Astrocyte of the cerebellum (primary cell): Measurements from ENCODE around the gene NARS2.

Experiments
- DNase-seq: peaks from one replicate; pipeline ENCODE4 v3.0.0-alpha.2; 2011; ENCODE audit warnings: low read depth
- H3K4me3 ChIP-seq: 2 replicates; pipeline ENCODE4 v1.5.1; 2011; ENCODE audit warnings: mild to moderate bottlenecking, low read depth, low read length, moderate library complexity
- CTCF ChIP-seq: IDR thresholded peaks from 2 replicates; pipeline ENCODE4 v1.5.1; 2012; ENCODE audit warnings: low read length, low read depth, moderate library complexity, mild to moderate bottlenecking; ENCODE audit errors: missing control alignments
- in situ Hi-C: cut with HindIII; loops from 2 replicates; pipeline ENCODE4 v1.10.0; 2017; ENCODE audit warnings: low sequenced_read_pairs

NARS2 gene

DNA sequence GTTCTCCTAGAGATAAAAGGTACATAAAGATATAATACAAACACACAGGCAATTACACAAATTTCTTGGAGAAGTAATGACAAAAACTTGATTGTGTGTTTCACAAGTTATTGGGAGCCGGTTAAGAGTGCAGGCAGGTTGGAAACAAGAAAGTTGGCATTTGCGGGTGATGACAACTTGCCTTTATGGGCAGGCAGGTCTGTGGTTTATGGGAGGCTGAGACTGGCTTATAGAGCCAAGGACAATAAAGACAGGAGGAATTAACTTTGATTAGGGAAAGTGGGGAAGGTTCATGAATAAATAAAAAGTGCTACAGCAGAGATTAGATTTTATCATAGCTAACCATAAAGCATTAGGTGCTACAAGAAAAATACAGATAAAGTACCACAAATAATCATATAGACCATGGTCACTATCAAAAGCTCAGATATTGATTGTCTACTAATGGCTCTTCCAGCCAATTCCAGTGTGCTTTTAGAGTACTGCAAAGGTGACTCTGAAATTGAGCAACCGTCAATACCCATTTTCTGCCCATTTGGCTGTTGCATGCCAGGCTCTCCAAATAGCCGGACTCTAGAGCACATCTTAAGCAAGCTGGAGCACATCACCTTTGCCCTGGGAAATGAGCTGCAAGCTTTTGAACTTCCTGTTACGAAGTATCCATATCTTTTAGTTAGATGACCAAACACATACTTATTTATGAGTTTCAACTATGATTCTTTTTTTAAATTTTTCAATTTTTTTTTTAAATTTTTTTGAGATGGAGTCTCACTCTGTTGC lies 123.1 kb downstream of the NARS2 start:
- no peak for TF ChIP-seq CTCF
- in situ Hi-C loops: loop anchor here (5.0 kb wide), 1 partner anchor 76 kb away; no protein-coding TSS in a partner anchor
- no peak overlapping the region for H3K4me3 ChIP-seq
- DNase-seq: no peak

- in situ Hi-C loops: loop anchor here (5.0 kb wide), 1 partner anchor 76 kb away; no protein-coding TSS in a partner anchor
- DNase-seq: no peak
Measured at GRCh38 chr11:78450866-78451265, 123.8 kb downstream of the NARS2 start.

DNA sequence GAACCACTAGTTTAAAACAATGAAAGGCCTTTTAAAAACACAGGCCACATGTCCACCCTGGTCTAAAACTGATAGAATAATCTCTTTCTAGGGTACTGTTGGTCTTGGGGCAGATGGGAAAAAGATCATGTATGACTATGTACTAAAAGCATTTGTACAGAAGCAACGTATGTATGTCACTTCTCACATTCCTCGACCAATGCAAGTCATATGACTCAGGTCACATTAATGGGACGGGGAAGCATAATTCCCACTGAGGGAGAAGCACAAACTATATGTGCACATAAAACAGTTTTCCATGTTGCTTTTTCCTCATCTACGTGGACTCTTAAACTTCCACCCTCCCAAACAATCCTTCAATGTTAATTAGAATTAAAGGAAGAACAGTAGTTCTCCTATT lies 124.8 kb downstream of the NARS2 start:
- DNase-seq: no peak
- H3K4me3 ChIP-seq: no peak overlapping the region
- in situ Hi-C loops: loop anchor here (5.0 kb wide), 1 partner anchor 77 kb away; no protein-coding TSS in a partner anchor
- TF ChIP-seq CTCF: no peak

More at GRCh38 chr11:78450866-78451265, 123.8 kb downstream of the NARS2 start:
- no peak for TF ChIP-seq CTCF
- no peak overlapping the region for H3K4me3 ChIP-seq

DNA sequence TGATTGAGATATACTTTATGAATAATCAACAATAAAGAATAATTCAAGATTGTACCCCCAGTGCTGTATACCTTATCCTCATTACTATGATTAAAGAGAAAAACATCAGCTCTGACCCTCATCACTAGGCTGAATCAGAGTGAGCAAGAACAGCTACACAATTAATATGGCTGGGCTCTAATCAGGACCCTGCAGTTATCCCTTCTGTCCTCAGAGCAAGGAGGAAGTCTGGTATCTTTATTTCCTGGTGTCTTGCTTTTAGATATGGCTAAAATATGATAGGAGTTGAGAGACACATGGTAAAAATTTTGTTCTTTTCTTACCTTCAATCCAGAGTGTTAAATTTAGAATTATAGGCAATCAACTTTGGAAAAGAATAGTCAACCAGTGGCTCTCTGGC lies 128.5 kb downstream of the NARS2 start:
- H3K4me3 ChIP-seq: no peak overlapping the region
- in situ Hi-C loops: no loop called here
- no peak for DNase-seq
- TF ChIP-seq CTCF: no peak

GRCh38 chr11:78444726-78445125 lies 129.9 kb downstream of the NARS2 start:
- no peak for DNase-seq
- TF ChIP-seq CTCF: no peak
- in situ Hi-C loops: no loop called here
- no peak overlapping the region for H3K4me3 ChIP-seq

GRCh38 chr11:78441956-78442355 lies 132.7 kb downstream of the NARS2 start:
- TF ChIP-seq CTCF: no peak
- in situ Hi-C loops: no loop called here
- no peak for DNase-seq
- no peak overlapping the region for H3K4me3 ChIP-seq
